Mesodermal cell (in vitro differentiated cells): ENCODE results near the gene SSRP1.

Experiments used
- H3K27ac ChIP-seq: 2 replicates; pipeline ENCODE4 v1.7.0; 2013; ENCODE audit warnings: mild to moderate bottlenecking, low read depth, low read length, moderate library complexity; ENCODE audit not compliant: severe bottlenecking
- H3K36me3 ChIP-seq: 2 replicates; pipeline ENCODE4 v1.7.1; 2013; ENCODE audit warnings: mild to moderate bottlenecking, low read length, moderate library complexity; ENCODE audit not compliant: control insufficient read depth, insufficient read depth
- H3K4me1 ChIP-seq: one replicate; pipeline ENCODE4 v1.7.1; 2013; ENCODE audit warnings: mild to moderate bottlenecking, low read length; ENCODE audit not compliant: insufficient read depth, control insufficient read depth, poor library complexity, severe bottlenecking
- H3K4me3 ChIP-seq: 2 replicates; pipeline ENCODE4 v1.7.0; 2013; ENCODE audit warnings: low read length, control low read depth, mild to moderate bottlenecking; ENCODE audit not compliant: insufficient read depth, poor library complexity, severe bottlenecking; ENCODE audit errors: extremely low read depth
- H3K9me3 ChIP-seq: 2 replicates; pipeline ENCODE4 v1.7.1; 2013; ENCODE audit warnings: mild to moderate bottlenecking, low read length, moderate library complexity; ENCODE audit not compliant: control insufficient read depth
- WGBS, 2 experiments: methylation state at CpG; one replicate each; pipeline ENCODE4 v1.1.5; 2013; ENCODE audit warnings: missing lambda C conversion rate in 2 of 2; ENCODE audit not compliant: insufficient coverage in 2 of 2; 5-methylcytosine and 5-hydroxymethylcytosine counted together

SSRP1 gene

DNA sequence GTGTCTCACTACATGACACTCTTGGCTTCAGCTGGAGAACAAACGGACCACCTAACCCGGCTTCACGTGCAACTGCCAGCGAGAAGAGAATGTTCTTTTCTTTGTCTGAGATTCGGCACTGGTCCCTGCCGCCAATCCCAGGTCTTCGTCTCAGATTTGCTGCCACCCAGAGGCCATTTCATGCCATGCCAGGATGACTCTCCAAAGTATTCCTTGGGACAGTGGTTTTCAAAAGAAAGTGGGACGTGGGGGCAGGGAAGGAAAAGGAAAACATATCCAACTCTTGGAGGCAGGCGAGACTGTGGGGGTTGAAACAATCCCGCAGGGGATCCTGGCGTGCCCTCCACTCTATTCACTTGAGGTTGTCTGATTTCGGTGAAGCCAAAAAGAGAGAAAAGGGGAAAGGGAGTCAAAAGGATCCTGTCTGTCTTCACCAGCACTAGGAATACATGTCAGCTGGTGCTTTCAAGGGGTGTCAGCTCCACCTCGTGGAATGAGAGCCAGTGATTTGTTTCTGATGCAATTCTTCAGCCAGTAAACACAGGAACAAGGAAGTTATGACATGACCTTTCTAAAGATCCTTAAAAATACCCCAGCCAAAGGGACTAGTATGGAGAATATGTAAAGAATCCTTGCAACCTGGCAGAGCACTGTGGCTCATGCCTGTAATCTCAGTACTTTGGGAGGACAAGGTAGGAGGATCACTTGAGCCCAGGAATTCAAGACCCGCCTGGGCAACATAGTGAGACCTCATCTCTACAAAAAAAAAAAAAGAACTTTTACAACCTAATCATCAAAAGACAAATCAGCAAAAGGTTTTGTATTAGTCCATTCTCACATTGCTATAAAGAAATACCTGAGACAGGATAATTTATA, 57.6 kb downstream of the SSRP1 start:
- Histone ChIP-seq H3K9me3 (no peaks in the 10 kb centered on the region), H3K4me3 (no peak overlapping the region), H3K36me3 (no peaks in the 10 kb centered on the region), H3K4me1 (peaks cover 12% of the 10 kb centered on the region), H3K27ac (peak overlapping the region; percentile 82)
- WGBS, 2 experiments: 3 to 9% methylated on average over 13 of the region's 14 CpGs

DNA sequence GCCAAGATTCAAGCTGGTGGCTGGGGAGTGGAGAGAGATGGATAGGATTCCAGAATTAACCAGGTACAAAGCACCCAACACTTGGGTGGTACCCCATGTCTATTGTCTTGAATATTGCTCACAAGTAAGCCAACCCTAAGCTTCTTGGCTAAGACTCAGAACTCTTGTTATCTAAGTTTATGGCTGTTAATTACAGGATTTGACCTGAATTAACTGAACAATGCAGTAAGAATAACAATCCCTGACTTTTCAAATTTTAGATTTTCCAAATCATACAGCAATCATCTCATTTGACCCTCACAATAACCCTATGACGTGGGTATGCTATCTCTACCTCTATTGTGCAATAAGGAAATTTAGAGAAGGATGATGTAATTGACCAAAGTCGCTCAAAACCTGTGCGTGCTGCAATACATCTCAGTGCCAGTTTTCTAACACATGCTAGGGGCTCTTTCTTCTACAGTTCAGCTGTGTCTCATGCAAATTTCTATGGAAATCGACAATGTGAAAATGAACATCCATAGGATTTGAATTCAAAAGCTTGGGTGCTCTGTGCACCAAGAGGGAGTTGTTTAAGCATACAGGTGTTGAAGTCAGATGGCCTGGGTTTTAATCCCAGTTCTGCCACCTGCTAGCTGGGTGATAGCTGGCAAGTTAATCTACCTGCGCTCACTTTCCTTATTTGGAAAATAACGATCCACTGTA, 58.6 kb downstream of the SSRP1 start:
- peaks cover 12% of the 10 kb centered on the region for H3K4me1 ChIP-seq
- no peak overlapping the region for H3K4me3 ChIP-seq
- no peak overlapping the region for H3K27ac ChIP-seq
- H3K9me3 ChIP-seq: no peaks in the 10 kb centered on the region
- H3K36me3 ChIP-seq: no peaks in the 10 kb centered on the region
- WGBS, 2 experiments: 80 to 100% methylated on average over 1 to 3 of the region's 6 CpGs

DNA sequence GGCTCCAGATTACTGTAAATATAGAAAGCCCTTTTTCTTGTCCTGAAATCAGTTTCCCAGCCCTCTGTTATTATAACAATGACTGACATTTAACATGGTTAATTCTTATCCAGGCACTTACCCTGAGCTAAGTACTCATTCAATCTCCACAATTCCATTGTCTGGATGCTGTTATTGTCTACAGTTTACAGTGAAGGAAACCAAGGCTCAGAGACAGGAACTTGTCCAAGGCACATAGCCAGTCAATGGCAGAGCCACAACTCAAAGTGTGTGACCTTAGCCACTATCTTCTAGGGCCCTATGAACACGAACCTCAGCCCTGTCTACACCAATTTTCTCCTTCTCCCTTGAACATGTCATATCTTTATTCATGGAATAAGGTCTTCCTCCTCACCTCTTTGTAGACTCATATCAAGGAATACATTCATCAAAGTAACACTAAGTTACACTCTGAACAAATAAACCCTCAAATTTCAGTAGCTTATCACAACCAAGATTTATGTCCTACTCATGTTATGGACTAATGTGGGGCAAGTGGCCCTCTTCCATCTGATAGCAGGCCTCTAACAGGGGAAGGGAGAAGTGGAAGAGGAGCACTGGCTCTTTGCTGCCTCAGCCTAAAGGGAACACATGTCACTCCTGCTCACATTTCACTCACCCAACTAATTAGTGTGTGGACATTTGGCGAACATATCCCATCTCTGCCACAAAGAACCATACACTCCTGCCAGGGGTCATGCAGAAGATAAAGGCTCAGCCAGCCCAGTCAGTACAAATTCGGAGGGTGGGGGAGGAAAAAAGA, 59.3 kb downstream of the SSRP1 start:
- Histone ChIP-seq H3K4me3 (no peak overlapping the region), H3K27ac (no peak overlapping the region), H3K36me3 (no peaks in the 10 kb centered on the region), H3K4me1 (peaks cover 12% of the 10 kb centered on the region), H3K9me3 (no peaks in the 10 kb centered on the region)
- WGBS, 2 experiments: 67 to 80% methylated on average over 1 to 2 of the region's 3 CpGs
